Measurements from ENCODE around the gene OMP. TPM values are rescaled to one million over a fixed set of nuclear protein-coding genes. Genes with fewer than 3 reads are reported as not detected.

OMP gene
- total and polyA plus RNA-seq, 2 donors (not counting 3 experiments of a cell fraction or from before 2014, with no cell fraction given) = 0.80 TPM; not detected in 1

Other genes with a start within 250 kb of the OMP start
- 22.4 and 31.6 TPM in 2 replicates for gene ACER3, start 241.9 kb upstream of the OMP start, total RNA-seq
- gene ACER3, start 241.9 kb upstream of the OMP start, polyA plus RNA-seq = 8.9 and 9.9 TPM in 2 replicates
- not detected in 2 replicates for gene B3GNT6, start 68.4 kb upstream of the OMP start, total RNA-seq
- not detected in 2 replicates for gene B3GNT6, start 68.4 kb upstream of the OMP start, polyA plus RNA-seq
- 14.3 and 15.0 TPM in 2 replicates for gene CAPN5, start 35.9 kb upstream of the OMP start, total RNA-seq
- 16.6 and 17.0 TPM in 2 replicates for gene CAPN5, start 35.9 kb upstream of the OMP start, polyA plus RNA-seq
- 1.4 and 3.6 TPM in 2 replicates for gene MYO7A, start 25.4 kb downstream of the OMP start, total RNA-seq
- gene MYO7A, start 25.4 kb downstream of the OMP start, polyA plus RNA-seq = 1.1 and 1.3 TPM in 2 replicates
- not detected in 2 replicates for gene GDPD4, start 198.8 kb downstream of the OMP start, total RNA-seq
- not detected in 2 replicates for gene GDPD4, start 198.8 kb downstream of the OMP start, polyA plus RNA-seq

All from endothelial cell of umbilical vein (primary cell).